Pancreas (tissue), 10 donors: ENCODE measurements around the gene EZH2. TPM values are rescaled to one million over a fixed set of nuclear protein-coding genes. Genes with fewer than 3 reads are reported as not detected.

Experiments used
- ATAC-seq, 4 donors: fragments of 200-7000 bp; cut with Tn5 transposase; one replicate each; pipeline versions ENCODE4 v1.8.0 to v1.9.1; 2020; ENCODE audit warnings: mild to moderate bottlenecking in 4 of 4, moderate library complexity in 4 of 4
- DNase-seq, 6 donors: peaks; one replicate each; pipeline ENCODE4 v3.0.0-alpha.2; 2020
- FAIRE-seq: peaks from 2 replicates; lab custom pipeline; 2012; peaks lifted over from hg19 to GRCh38; lab: Jason Lieb, UNC
- H3K27ac ChIP-seq, 4 donors: fragments of 200-600 bp; sonication (generic); 1 replicate in 3 of 4; 2 replicates in 1 of 4; pipeline versions ENCODE4 v1.5.0 to v1.8.0; 2020
- H3K27me3 ChIP-seq, 4 donors: fragments of 200-600 bp; one replicate each; pipeline ENCODE4 v1.8.0; 2021
- H3K36me3 ChIP-seq, 3 donors: fragments of 200-600 bp; sonication (generic) in 1 of 3; one replicate each; pipeline versions ENCODE4 v1.5.0 to v1.8.0; 2020 to 2021
- H3K4me1 ChIP-seq, 3 donors: fragments of 200-600 bp; one replicate each; pipeline ENCODE4 v1.8.0; 2021
- H3K4me3 ChIP-seq, 4 donors: fragments of 200-600 bp; sonication (generic) in 2 of 4; one replicate each; pipeline versions ENCODE4 v1.5.0 to v1.8.0; 2020 to 2021
- H3K9me3 ChIP-seq, 4 donors: fragments of 200-600 bp; one replicate each; pipeline ENCODE4 v1.8.0; 2021
- CTCF ChIP-seq, 4 donors: fragments of 200-600 bp; sonication (generic) in 3 of 4; IDR thresholded peaks; one replicate each; pipeline versions ENCODE4 v1.5.0 to v1.8.0; 2021; ENCODE audit warnings: antibody characterized with exemption in 4 of 4
- WGBS, 2 donors: extraction: QIAGEN DNeasy Blood & Tissue Kit; methylation state at CpG; one replicate each; pipeline ENCODE4 v1.1.7; 2013; 5-methylcytosine and 5-hydroxymethylcytosine counted together
- intact Hi-C, 3 donors: fragments of 100-400 bp; cut with DNase I; formaldehyde crosslinking; loops; one replicate each; pipeline versions ENCODE4 v1.11.1 to v1.14.2; 2022
- polyA plus RNA-seq, 2 donors: library from polyadenylated mRNA; stranded (reverse); fragments of 200-250 nt; gene quantifications; one replicate each; pipeline ENCODE4 v1.2.3, GENCODE V29; 2013
- total RNA-seq, 6 donors: library from RNA; stranded (reverse); fragmentation: NEBNext Ultra II Directional in 4 of 6; extraction: Animal tissue kit (Norgen Biotek cat#: 25700) in 4 of 6; gene quantifications; one replicate each; pipeline versions ENCODE4 v1.2.1 to v1.2.4, GENCODE V29; 2021 to 2023
- donor health status: healthy with polysubstance abuse.
- donor health status: DM: no; HTN: no; CAD: no; lungs with moderate emphysema.
- donor health status: DM: no; HTN: no; CAD: no.
- donor health status: control.
- donor health status: control.
- donor health status: Bipolar disorder and iron deficiency.
- donor health status: DM: yes; HTN: yes; CAD: no.
- donor health status: DM: no; HTN: no; CAD: no.
- donor health status: DM: no; HTN: no; CAD: no.
- donor health status: DM: yes; HTN: yes; CAD: no.

EZH2 gene
- total and polyA plus RNA-seq, 8 donors, result 2.4 to 4.3 (median 3.2) TPM

GRCh38 chr7:148819697-148820360 lies 64.3 kb downstream of the EZH2 start:
- no peaks in the 10 kb centered on the region for H3K27me3 ChIP-seq
- no peak for TF ChIP-seq CTCF (IDR thresholded peaks at IDR 0.05)
- no peak for DNase-seq
- no peak overlapping the region for H3K27ac ChIP-seq
- ATAC-seq, result no peak
- 85 to 86% methylated on average over 6 of the region's 6 CpGs for WGBS, 2 donors
- intact Hi-C loops, result no loop called here
- FAIRE-seq, result no peak
- no peaks in the 10 kb centered on the region for H3K36me3 ChIP-seq
- H3K4me3 ChIP-seq, result no peak overlapping the region
- no peaks in the 10 kb centered on the region for H3K4me1 ChIP-seq
- no peaks in the 10 kb centered on the region for H3K9me3 ChIP-seq

- intact Hi-C loops, result no loop called here
- ATAC-seq (no peak), FAIRE-seq (no peak), DNase-seq (no peak)
- no peak for TF ChIP-seq CTCF (IDR thresholded peaks at IDR 0.05)
- Histone ChIP-seq H3K27me3 (no peaks in the 10 kb centered on the region), H3K4me1 (no peaks in the 10 kb centered on the region), H3K27ac (no peak overlapping the region), H3K4me3 (no peak overlapping the region), H3K9me3 (no peaks in the 10 kb centered on the region), H3K36me3 (no peaks in the 10 kb centered on the region)
- WGBS, 2 donors, result 78 to 80% methylated on average over 3 of the region's 3 CpGs
Observed at GRCh38 chr7:148815612-148816011, 68.5 kb downstream of the EZH2 start.

- FAIRE-seq, result no peak
- intact Hi-C loops, result no loop called here
- 81% methylated on average over 10 of the region's 10 CpGs for WGBS, 2 donors
- no peak for TF ChIP-seq CTCF (IDR thresholded peaks at IDR 0.05)
- DNase-seq, result no peak
- H3K27me3 ChIP-seq, result no peaks in the 10 kb centered on the region
- no peaks in the 10 kb centered on the region for H3K4me1 ChIP-seq
- no peak overlapping the region for H3K27ac ChIP-seq
- no peak for ATAC-seq
- no peak overlapping the region for H3K4me3 ChIP-seq
- H3K36me3 ChIP-seq, result no peaks in the 10 kb centered on the region
- H3K9me3 ChIP-seq, result no peaks in the 10 kb centered on the region
Observed at GRCh38 chr7:148814922-148815559, 69.0 kb downstream of the EZH2 start.

DNA sequence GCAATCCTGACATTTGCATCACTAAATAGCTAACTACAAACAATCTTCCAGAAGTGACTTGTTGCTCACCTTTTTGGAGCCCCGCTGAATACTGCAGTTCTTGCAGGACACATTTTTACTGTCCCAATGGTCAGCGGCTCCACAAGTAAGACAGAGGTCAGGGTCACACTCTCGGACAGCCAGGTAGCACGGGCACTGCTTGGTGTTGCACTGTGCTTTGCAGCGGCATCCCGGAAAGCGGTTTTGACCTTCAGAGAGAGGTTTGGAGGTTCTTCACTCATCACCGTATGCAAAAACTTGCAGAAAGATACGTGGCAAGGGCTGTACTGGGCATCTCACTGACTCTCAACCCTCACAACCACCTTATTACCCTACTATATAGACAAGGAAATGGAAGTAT lies 70.2 kb downstream of the EZH2 start:
- DNase-seq (no peak), FAIRE-seq (no peak), ATAC-seq (no peak)
- TF ChIP-seq CTCF (IDR thresholded peaks at IDR 0.05), result no peak
- Histone ChIP-seq H3K4me1 (no peaks in the 10 kb centered on the region), H3K9me3 (no peaks in the 10 kb centered on the region), H3K27me3 (no peaks in the 10 kb centered on the region), H3K4me3 (no peak overlapping the region), H3K27ac (no peak overlapping the region), H3K36me3 (no peaks in the 10 kb centered on the region)
- intact Hi-C loops, result no loop called here
- 92% methylated on average over 9 of the region's 9 CpGs for WGBS, 2 donors

- DNase-seq, result no peak
- Histone ChIP-seq H3K36me3 (peaks cover 0 to 2% (median 0%) of the 10 kb centered on the region in 3 donors), H3K27ac (no peak overlapping the region), H3K9me3 (no peaks in the 10 kb centered on the region), H3K4me1 (no peaks in the 10 kb centered on the region), H3K4me3 (no peak overlapping the region), H3K27me3 (no peaks in the 10 kb centered on the region)
- ATAC-seq, result no peak
- 85 to 92% methylated on average over 4 of the region's 4 CpGs for WGBS, 2 donors
- no peak for FAIRE-seq
- intact Hi-C loops, result no loop called here
- TF ChIP-seq CTCF (IDR thresholded peaks at IDR 0.05), result no peak
Observed at GRCh38 chr7:148811892-148812291, 72.2 kb downstream of the EZH2 start.
